NT2/D1 (cell line): ENCODE data around the gene CCR1.

Experiments used
- SUZ12 ChIP-seq: IDR thresholded peaks from 2 replicates; pipeline ENCODE4 v1.6.1; 2011; ENCODE audit not compliant: insufficient read length, insufficient read depth; ENCODE audit errors: extremely low read depth
- YY1 ChIP-seq: IDR thresholded peaks from 2 replicates; pipeline ENCODE4 v1.6.1; 2011; ENCODE audit not compliant: insufficient read length, insufficient read depth
- ZNF274 ChIP-seq: IDR thresholded peaks from 2 replicates; pipeline ENCODE4 v1.6.1; 2011; ENCODE audit warnings: mild to moderate bottlenecking, low read depth, low read length

DNA sequence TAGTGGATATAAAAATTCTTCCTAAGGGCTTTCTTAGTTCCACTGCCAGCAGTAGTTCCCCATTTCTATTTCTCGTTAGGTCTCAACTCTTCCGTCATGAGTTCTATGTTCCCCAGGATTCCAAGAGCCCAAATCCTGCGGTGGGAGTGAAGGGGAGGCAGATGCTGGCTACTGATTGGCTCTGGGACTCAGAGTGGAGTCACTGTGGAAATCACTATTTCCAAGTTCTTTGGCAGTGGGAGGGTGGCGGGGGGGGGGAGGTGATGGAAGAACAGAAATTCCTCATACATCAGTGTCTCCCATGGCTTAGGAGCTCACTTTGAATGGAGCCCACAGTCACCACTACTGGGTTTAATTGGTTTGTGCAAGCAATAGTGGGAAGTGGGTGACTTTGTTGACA, 5.6 kb downstream of the CCR1 start:
- no peak for TF ChIP-seq YY1
- no peak for TF ChIP-seq SUZ12
- TF ChIP-seq ZNF274: no peak
